ENCODE data around the gene GRB2.

GRCh38 chr17:75288770-75289114, 116.7 kb downstream of the GRB2 start:
- no peak for TF ChIP-seq RCOR1 (conservative IDR thresholded peaks at IDR 0.05; ENCODE audit: low read depth, low read length)
- no peak for TF ChIP-seq CTCF (IDR thresholded peaks at IDR 0.05 in 2 of 3, conservative IDR thresholded peaks at IDR 0.05 in 1 of 3; ENCODE audit: control insufficient read depth in 2 of 3, extremely low read depth in 1 of 3, insufficient read depth in 1 of 3, low read depth in 3 of 3, low read length in 3 of 3)

All from GM12878 (cell line).